Globus pallidus (tissue), 1 donor: Measurements from ENCODE around the gene ANKRD60.

Source experiments
- DNase-seq: peaks from one replicate; pipeline ENCODE4 v3.0.0-alpha.2; 2015; ENCODE audit warnings: low spot score

The ANKRD60 gene

DNA sequence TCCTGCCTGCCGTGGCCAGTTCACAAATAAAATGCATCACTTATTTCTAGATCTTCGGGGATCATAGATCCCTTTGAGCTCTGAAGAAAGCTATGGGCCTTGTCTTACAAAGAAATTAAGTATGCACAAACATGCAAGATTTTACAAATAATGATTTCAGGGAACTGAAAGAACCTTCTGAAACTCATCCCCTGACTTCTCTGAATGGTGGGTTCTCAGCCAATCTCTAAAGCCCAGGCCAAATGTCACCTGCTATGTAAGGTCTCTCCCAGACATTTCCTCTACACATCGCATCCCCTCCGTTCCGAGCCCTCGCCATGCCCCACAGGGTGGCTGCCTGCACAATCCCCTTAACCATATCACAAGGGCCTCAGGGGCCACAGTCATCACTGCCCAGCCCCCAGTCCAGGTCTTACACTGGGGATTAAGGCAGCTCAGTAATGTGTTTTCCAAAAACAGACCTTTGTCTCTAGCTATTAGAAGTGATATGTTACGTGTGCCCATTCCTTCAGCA, 16.1 kb upstream of the ANKRD60 start:
- DNase-seq: no peak

- no peak for DNase-seq
Measured at GRCh38 chr20:58243653-58244410, 15.4 kb upstream of the ANKRD60 start.

- no peak for DNase-seq
Measured at GRCh38 chr20:58242824-58243223, 14.4 kb upstream of the ANKRD60 start.

DNA sequence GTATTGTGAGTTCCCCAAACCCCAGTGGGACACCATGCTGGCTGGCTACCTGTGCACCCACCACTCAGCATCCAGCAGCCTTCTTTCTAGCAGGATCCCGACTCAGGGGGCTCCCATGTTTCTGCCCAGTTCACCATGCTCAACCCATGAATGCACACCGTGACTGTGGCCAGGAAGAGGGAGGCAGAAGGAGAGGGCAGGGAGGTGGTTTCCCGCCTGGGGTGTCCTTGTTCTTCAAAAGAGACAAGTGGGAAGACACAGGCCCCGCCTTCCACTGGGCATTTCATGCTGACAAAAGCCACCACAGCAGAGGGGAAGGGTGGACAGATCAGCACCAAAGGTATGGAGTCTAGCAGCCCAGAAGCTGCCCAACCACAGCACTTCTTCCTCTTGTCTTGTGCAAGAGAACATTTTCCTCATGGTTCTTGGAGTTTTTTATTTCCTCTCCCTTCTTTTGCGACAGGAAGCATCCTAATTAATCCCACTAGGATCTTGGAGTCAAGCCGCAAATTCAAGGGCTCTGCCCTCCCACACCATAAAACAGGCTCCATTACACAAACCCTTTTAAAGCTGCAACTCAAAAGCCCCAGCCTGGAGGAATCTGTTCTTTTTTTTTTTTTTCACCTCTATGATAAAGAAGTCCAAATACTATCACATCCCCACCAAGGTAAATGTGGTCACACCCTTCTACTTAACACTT, 13.5 kb upstream of the ANKRD60 start:
- DNase-seq: no peak

GRCh38 chr20:58240471-58240870, 12.0 kb upstream of the ANKRD60 start:
- DNase-seq: no peak

DNA sequence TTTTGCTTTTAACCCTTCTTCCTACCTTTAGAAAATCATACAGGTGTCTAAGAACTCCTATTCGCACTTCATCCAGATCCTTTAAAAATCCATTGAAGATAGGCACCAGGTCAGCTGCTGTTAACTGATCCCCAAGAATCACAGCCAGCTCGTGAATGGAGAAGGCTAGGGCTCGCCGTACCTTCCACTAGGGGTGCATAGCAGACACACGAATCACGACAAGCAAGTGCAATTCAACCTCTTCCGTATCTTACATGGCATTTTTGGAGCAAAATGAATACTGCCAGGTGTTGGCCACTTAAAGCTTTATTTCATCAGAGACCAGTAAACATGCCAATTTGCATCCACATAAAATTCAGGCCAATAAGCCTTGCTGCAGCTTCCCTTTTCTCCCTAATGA, 10.8 kb upstream of the ANKRD60 start:
- DNase-seq: no peak

- no peak for DNase-seq
Measured at GRCh38 chr20:58238490-58238889, 10.0 kb upstream of the ANKRD60 start.

DNA sequence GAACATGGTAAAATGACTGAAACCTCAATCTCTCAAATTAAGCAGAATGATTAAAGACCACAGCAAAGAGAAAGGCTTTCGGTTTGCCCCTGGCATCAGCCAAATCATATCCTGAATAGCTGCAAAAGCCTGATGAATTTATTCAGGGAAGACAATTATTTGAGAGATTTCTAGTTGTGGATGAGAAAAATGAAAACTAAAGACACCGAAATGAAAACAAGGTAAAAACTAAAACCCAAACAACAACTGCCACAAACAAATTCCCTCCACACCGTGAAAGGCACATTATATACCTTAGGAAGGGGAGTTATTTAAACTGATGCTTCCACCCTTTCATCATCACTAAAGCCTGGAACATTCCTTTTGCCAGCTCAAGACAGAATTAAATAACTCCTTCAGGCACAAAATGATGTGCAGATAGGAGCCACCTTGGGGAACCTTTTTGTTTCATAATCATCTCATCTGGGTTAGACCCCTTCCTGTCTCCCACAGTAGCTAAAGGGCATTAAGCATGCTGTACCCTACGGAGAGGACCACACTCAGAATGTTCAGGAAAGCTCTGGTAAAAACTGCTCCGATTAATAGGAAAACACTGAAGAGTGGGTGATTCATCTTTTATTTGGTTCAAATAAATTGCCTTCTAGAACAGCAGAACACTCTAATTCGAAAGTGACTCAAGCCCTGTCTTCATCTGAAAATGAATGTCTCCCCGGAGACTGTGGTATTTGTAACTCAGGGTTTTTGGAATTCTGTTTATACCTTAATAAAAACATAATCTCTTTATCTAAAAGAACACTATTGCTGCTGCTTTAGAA, 9.1 kb upstream of the ANKRD60 start:
- DNase-seq: no peak

GRCh38 chr20:58236612-58237317, 8.3 kb upstream of the ANKRD60 start:
- peak; percentile 43 for DNase-seq

GRCh38 chr20:58235010-58235409, 6.6 kb upstream of the ANKRD60 start:
- no peak for DNase-seq

- DNase-seq: no peak
Measured at GRCh38 chr20:58233881-58234528, 5.6 kb upstream of the ANKRD60 start.

GRCh38 chr20:58233393-58233792, 4.9 kb upstream of the ANKRD60 start:
- DNase-seq: no peak

DNA sequence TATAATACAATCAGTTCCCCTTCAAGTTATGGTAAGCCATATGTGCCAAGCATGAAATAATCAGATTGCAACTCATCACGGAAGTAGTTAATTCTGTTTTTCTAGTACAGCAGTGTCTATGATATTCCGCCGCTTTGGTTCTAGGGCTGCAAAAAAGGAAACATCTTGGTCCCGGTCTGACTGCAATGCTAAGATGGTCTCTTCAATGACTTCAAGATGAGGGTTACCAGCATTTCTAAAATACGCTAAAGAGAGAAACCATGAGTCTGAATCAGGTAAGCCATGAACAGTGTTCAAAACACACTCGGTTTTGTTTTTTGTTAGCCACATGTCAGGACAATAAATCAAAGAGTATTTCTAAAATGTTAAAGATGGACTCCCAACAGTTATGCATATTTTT, 3.2 kb upstream of the ANKRD60 start:
- no peak for DNase-seq

GRCh38 chr20:58229198-58229798, 845 bp upstream of the ANKRD60 start:
- DNase-seq: no peak

DNA sequence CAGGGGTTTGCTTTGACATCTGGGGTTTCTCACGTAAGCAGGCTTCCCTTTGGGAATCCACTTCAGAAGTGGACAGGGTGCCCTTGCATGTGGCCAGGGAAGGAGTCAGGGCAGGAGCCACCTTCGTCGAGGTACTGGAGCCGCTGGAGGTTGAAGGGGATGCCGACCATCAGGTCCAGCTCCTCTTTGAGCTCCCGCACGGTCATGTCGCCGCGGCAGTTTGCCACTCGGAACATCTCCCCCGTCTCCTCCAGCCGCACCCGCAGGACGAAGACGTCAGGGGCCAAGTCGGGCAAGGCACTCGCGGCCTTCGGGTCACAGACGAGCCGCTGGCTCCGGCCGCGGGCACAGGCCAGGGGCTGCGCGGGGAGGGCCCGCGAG, 360 bp downstream of the ANKRD60 start:
- no peak for DNase-seq

GRCh38 chr20:58227391-58228102, 906 bp downstream of the ANKRD60 start:
- no peak for DNase-seq

DNA sequence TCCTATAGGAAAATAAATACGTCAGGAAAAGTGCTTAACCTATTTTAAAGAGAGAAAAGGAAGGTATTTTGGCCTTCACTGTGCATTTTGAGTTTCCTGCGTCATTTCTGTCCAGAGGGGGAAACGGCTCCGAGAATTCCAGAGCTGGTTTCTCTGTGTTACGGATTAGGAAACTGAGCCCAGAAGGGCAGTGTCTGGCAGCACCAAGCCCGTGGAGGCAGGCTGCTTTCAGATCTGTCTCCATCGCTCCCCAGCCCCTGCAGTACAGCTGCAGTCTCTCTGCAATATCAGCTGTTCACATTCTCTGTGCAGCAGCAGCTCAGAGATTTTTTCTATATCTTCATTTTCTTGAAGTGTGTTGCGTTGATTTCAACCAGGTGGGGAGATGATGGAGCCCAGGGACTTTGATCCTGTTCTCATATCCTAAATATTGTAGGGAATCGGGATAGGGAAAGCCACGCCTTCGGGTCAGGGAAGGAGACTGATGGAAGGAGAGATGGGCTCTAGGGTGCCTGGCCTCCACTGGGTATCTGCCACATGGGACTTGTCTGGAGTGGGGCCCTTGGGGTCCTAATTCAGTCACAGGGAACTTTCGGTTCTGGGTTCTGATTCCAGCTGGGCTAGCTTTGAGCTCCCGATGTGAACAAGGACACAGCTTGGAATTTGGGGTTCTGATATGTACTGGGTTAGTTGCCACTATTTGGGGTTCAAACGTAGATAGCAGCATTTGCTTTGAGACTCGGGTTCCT, 2.8 kb downstream of the ANKRD60 start:
- no peak for DNase-seq

GRCh38 chr20:58224974-58225373, 3.5 kb downstream of the ANKRD60 start:
- DNase-seq: no peak

DNA sequence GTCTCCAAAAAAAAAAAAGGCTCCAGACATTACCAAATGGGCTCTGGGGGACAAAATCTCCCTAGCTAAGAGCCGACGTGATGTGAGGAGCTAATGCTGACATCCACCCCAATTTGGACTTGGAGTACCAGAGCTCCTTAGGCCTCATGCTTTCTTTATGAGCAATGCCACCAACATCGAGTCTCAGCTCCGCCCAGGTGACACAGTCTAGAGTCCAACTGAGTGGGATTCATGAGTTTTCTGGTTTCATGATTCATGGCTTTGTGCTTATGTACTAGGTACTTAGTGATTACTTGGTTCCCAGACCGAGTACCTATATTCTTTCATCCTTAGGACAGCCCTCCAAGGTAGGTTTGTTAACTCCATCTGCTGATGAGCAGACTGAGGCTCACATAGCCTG, 4.4 kb downstream of the ANKRD60 start:
- DNase-seq: no peak
